Adrenal gland (tissue), 12 donors: ENCODE data around the gene GALNT9. TPM values are rescaled to one million over a fixed set of nuclear protein-coding genes. Genes with fewer than 3 reads are reported as not detected.
"Not testable (repeated sequence)": the region's sequence is repeated elsewhere in the genome, so short reads cannot be mapped to it uniquely, and the experiment has no call there.

ENCODE experiments used
- DNase-seq, 7 donors: peaks; one replicate each; pipeline ENCODE4 v3.0.0-alpha.2; 2019 to 2020
- H3K27ac ChIP-seq, 5 donors: fragments of 200-600 bp; sonication (generic) in 4 of 5; 1 replicate in 3 of 5; 2 replicates in 2 of 5; pipeline versions ENCODE4 v1.5.1 to v1.8.0; 2016 to 2020; ENCODE audit warnings: mild to moderate bottlenecking in 1 of 5
- H3K27me3 ChIP-seq: fragments of 200-600 bp; 2 replicates; pipeline ENCODE4 v1.8.0; 2021
- H3K36me3 ChIP-seq, 2 donors: fragments of 200-600 bp; replicated peaks in 1 of 2; 1 replicate in 1 of 2; 2 replicates in 1 of 2; pipeline versions ENCODE4 v1.5.1 to v1.8.0; 2018 to 2022
- H3K4me1 ChIP-seq, 2 donors: fragments of 200-600 bp; replicated peaks in 1 of 2; 1 replicate in 1 of 2; 2 replicates in 1 of 2; pipeline versions ENCODE4 v1.5.1 to v1.8.0; 2018 to 2021
- H3K4me3 ChIP-seq, 4 donors: fragments of 200-600 bp; sonication (generic) in 3 of 4; one replicate each; pipeline ENCODE4 v1.5.1; 2016 to 2018
- H3K9me3 ChIP-seq, 3 donors: fragments of 200-600 bp; sonication (generic) in 1 of 3; replicated peaks in 1 of 3; 1 replicate in 2 of 3; 2 replicates in 1 of 3; pipeline versions ENCODE4 v1.5.1 to v1.8.0; 2016 to 2021
- CTCF ChIP-seq, 6 experiments: fragments of 450-650 bp in 4 of 6; fragments of 200-600 bp in 2 of 6; sonication (generic) in 1 of 6; IDR thresholded peaks; 1 replicate in 5 of 6; 2 replicates in 1 of 6; pipeline versions ENCODE4 v1.5.1 to v1.8.0; 2016 to 2021; ENCODE audit warnings: antibody characterized with exemption in 6 of 6, mild to moderate bottlenecking in 2 of 6, moderate library complexity in 1 of 6
- POLR2A ChIP-seq, 2 donors: fragments of 450-650 bp; IDR thresholded peaks; one replicate each; pipeline ENCODE4 v1.6.1; 2017; ENCODE audit warnings: antibody characterized with exemption in 2 of 2, mild to moderate bottlenecking in 2 of 2, moderate library complexity in 1 of 2
- WGBS, 4 donors: extraction: QIAGEN DNeasy Blood & Tissue Kit in 2 of 4; methylation state at CpG; one replicate each; pipeline versions ENCODE4 v1.1.5 to v1.1.7; 2013 to 2017; 5-methylcytosine and 5-hydroxymethylcytosine counted together
- intact Hi-C, 2 donors: fragments of 100-400 bp; cut with DNase I; formaldehyde crosslinking; loops; one replicate each; pipeline versions ENCODE4 v1.14.1 to v1.15.0; 2022 to 2023
- polyA plus RNA-seq, 3 donors: library from polyadenylated mRNA; stranded (reverse); fragments of 200-250 nt in 2 of 3; fragments of 350-450 nt in 1 of 3; fragmentation: Illumina TruSeq in 1 of 3; extraction: RNeasy Lipid Tissue Mini Kit (QIAGEN cat#74804) in 1 of 3; gene quantifications; one replicate each; pipeline ENCODE4 v1.2.3, GENCODE V29; 2013 to 2014
- total RNA-seq, 9 donors: library from RNA; depleted of rRNA in 4 of 9; stranded (reverse); fragments of >200 nt in 4 of 9; fragments of 120-200 nt in 1 of 9; fragmentation: NEBNext Ultra II Directional in 1 of 9; extraction: Animal tissue kit (Norgen Biotek cat#: 25700) in 1 of 9; gene quantifications; one replicate each; pipeline versions ENCODE4 v1.1.0 to v1.2.4, GENCODE V29; 2013 to 2023
- donor health status: healthy with polysubstance abuse.
- donor health status: Bipolar disorder and iron deficiency.
- donor health status: DM: yes; HTN: yes; CAD: no.
- donor health status: DM: no; HTN: no; CAD: no.
- donor health status: DM: no; HTN: no; CAD: no.
- donor health status: DM: yes; HTN: yes; CAD: no.

GALNT9 gene
- total and polyA plus RNA-seq, 12 donors, result 0.44 to 7.8 (median 1.2) TPM; not detected in 1

- Histone ChIP-seq H3K4me1 (no peaks in the 10 kb centered on the region), H3K4me3 (no peak overlapping the region), H3K27ac (no peak overlapping the region), H3K9me3 (no peaks in the 10 kb centered on the region), H3K36me3 (no peaks in the 10 kb centered on the region), H3K27me3 (no peaks in the 10 kb centered on the region)
- DNase-seq, result no peak
- WGBS, 4 donors, result 67 to 84% (median 70%) methylated on average over 8 to 10 of the region's 10 CpGs
- TF ChIP-seq POLR2A (IDR thresholded peaks at IDR 0.05) (no peak), CTCF (IDR thresholded peaks at IDR 0.05) (no peak)
- intact Hi-C loops, result no loop called here
These were observed 22.6 kb downstream of the GALNT9 start for GRCh38 chr12:132306885-132307191.

- Histone ChIP-seq H3K27me3 (no peaks in the 10 kb centered on the region), H3K9me3 (no peaks in the 10 kb centered on the region), H3K4me3 (no peak overlapping the region), H3K4me1 (no peaks in the 10 kb centered on the region), H3K27ac (no peak overlapping the region), H3K36me3 (no peaks in the 10 kb centered on the region)
- intact Hi-C loops, result no loop called here
- no peak for TF ChIP-seq CTCF (IDR thresholded peaks at IDR 0.05)
- TF ChIP-seq POLR2A (IDR thresholded peaks at IDR 0.05), result no peak
- no peak for DNase-seq
- WGBS, 4 donors, result 64 to 85% (median 79%) methylated on average over 14 to 51 of the region's 51 CpGs
These were observed 23.2 kb downstream of the GALNT9 start for GRCh38 chr12:132305991-132306884.

GRCh38 chr12:132305560-132305966 is 23.8 kb downstream of the GALNT9 start:
- H3K4me1 ChIP-seq, result no peaks in the 10 kb centered on the region
- no peak for DNase-seq
- H3K9me3 ChIP-seq, result no peaks in the 10 kb centered on the region
- WGBS, 4 donors, result 77 to 90% (median 87%) methylated on average over 8 to 14 of the region's 14 CpGs
- no peak for TF ChIP-seq CTCF (IDR thresholded peaks at IDR 0.05)
- TF ChIP-seq POLR2A (IDR thresholded peaks at IDR 0.05), result no peak
- H3K4me3 ChIP-seq, result no peak overlapping the region
- intact Hi-C loops, result no loop called here
- H3K27ac ChIP-seq, result no peak overlapping the region
- no peaks in the 10 kb centered on the region for H3K27me3 ChIP-seq
- H3K36me3 ChIP-seq, result no peaks in the 10 kb centered on the region

- H3K4me1 ChIP-seq, H3K4me3 ChIP-seq, H3K9me3 ChIP-seq, H3K36me3 ChIP-seq, intact Hi-C loops, DNase-seq, H3K27ac ChIP-seq, H3K27me3 ChIP-seq: not testable (repeated sequence)
- 50 to 90% methylated on average over 7 to 8 of the region's 28 CpGs; no CpG with 5 or more reads in 2 of the 4 donors for WGBS, 4 donors
These were observed 24.5 kb downstream of the GALNT9 start for GRCh38 chr12:132304866-132305265.

GRCh38 chr12:132303853-132304373 is 25.5 kb downstream of the GALNT9 start:
- H3K9me3 ChIP-seq, H3K4me1 ChIP-seq, H3K4me3 ChIP-seq, H3K36me3 ChIP-seq, H3K27ac ChIP-seq, intact Hi-C loops, DNase-seq, H3K27me3 ChIP-seq: not testable (repeated sequence)
- WGBS, 4 donors, result 93% methylated on average over 11 of the region's 30 CpGs; no CpG with 5 or more reads in 3 of the 4 donors
